OCI-LY7 (cell line): ENCODE data around the gene NCKAP5. TPM values are rescaled to one million over a fixed set of nuclear protein-coding genes. Genes with fewer than 3 reads are reported as not detected.

ENCODE experiments used
- BruUV-seq: library from RNA; stranded (reverse); fragments of 400-500 nt; replicated peaks from 2 replicates; lab custom pipeline; 2021; lab: Mats Ljungman, UMichigan
- CTCF ChIA-PET: fragments of 300-600 bp; sonication (Branson Sonifier 250); formaldehyde crosslinking; loops from one replicate; lab custom pipeline; 2022; ENCODE audit warnings: antibody characterized with exemption; ENCODE audit not compliant: unreplicated experiment; lab: Charles Lee
- POLR2A ChIA-PET: fragments of 300-600 bp; sonication (Branson Sonifier 250); formaldehyde crosslinking; loops from one replicate; lab custom pipeline; 2022; ENCODE audit warnings: antibody characterized with exemption; lab: Charles Lee
- DNase-seq: peaks from one replicate; pipeline ENCODE4 v3.0.0-alpha.2; 2015; ENCODE audit warnings: low spot score
- H2AFZ ChIP-seq: fragments of 200-600 bp; sonication (generic), shearing (Covaris generic); 2 replicates; pipeline ENCODE4 v1.6.1; 2014; ENCODE audit warnings: mild to moderate bottlenecking, antibody characterized with exemption, low read length, moderate library complexity
- H3K27ac ChIP-seq: fragments of 200-600 bp; sonication (generic); 2 replicates; pipeline ENCODE4 v1.5.1; 2014; ENCODE audit warnings: mixed run types, low read depth, mild to moderate bottlenecking, moderate library complexity, low read length, inconsistent platforms; ENCODE audit not compliant: poor library complexity, severe bottlenecking
- H3K36me3 ChIP-seq: fragments of 200-600 bp; sonication (generic); 2 replicates; pipeline ENCODE4 v1.6.1; 2014; ENCODE audit warnings: mild to moderate bottlenecking, antibody characterized with exemption, low read length, moderate library complexity, mixed read lengths; ENCODE audit not compliant: insufficient read depth
- H3K4me1 ChIP-seq: fragments of 200-600 bp; sonication (generic); 2 replicates; pipeline ENCODE4 v1.5.1; 2014; ENCODE audit warnings: mild to moderate bottlenecking, low read length; ENCODE audit not compliant: insufficient read depth, poor library complexity, severe bottlenecking
- H3K4me2 ChIP-seq: fragments of 200-600 bp; sonication (generic); 2 replicates; pipeline ENCODE4 v1.6.1; 2014; ENCODE audit warnings: mild to moderate bottlenecking, low read length
- H3K4me3 ChIP-seq: fragments of 200-600 bp; sonication (generic); 2 replicates; pipeline ENCODE4 v1.5.1; 2014; ENCODE audit warnings: mild to moderate bottlenecking, low read depth, low read length; ENCODE audit not compliant: poor library complexity, severe bottlenecking
- H3K79me2 ChIP-seq: fragments of 200-600 bp; sonication (generic); 2 replicates; pipeline ENCODE4 v1.6.1; 2016; ENCODE audit warnings: low read depth, mild to moderate bottlenecking, low read length, moderate library complexity, mixed read lengths; ENCODE audit not compliant: insufficient read depth
- H3K9me2 ChIP-seq: fragments of 200-600 bp; sonication (generic); 2 replicates; pipeline ENCODE4 v1.6.1; 2016; ENCODE audit warnings: mild to moderate bottlenecking, low read length, mixed read lengths; ENCODE audit not compliant: insufficient read depth
- H3K9me3 ChIP-seq: fragments of 200-600 bp; sonication (generic); 2 replicates; pipeline ENCODE4 v1.6.1; 2014; ENCODE audit warnings: mild to moderate bottlenecking, mixed run types, low read length, mixed read lengths
- H4K20me1 ChIP-seq: fragments of 200-600 bp; sonication (generic); 2 replicates; pipeline ENCODE4 v1.6.1; 2014; ENCODE audit warnings: mild to moderate bottlenecking, antibody characterized with exemption, low read length, moderate library complexity, mixed read lengths; ENCODE audit not compliant: insufficient read depth
- EZH2phosphoT487 ChIP-seq: fragments of 200-600 bp; sonication (generic); IDR thresholded peaks from 2 replicates; pipeline ENCODE4 v1.6.1; 2018; ENCODE audit warnings: low read depth, borderline replicate concordance, mild to moderate bottlenecking, mixed run types, antibody characterized with exemption, low read length, moderate library complexity, mixed read lengths
- intact Hi-C: fragments of 100-400 bp; cut with micrococcal nuclease; formaldehyde crosslinking; loops from one replicate; pipeline ENCODE4 v1.10.0; 2022; ENCODE audit not compliant: unreplicated experiment
- total RNA-seq, 2 experiments: library from RNA; depleted of rRNA in 1 of 2; stranded (reverse); fragments of >200 nt in 1 of 2; shearing (Covaris generic) in 1 of 2; gene quantifications; 2 replicates each; pipeline ENCODE4 v1.2.3, GENCODE V29; 2014 to 2022
- TF ChIP-seq, protein P1 (sequence below): fragments of 200-600 bp; sonication (generic); conservative IDR thresholded peaks from 2 replicates; pipeline ENCODE4 v1.5.1; 2014; ENCODE audit warnings: mild to moderate bottlenecking, antibody characterized with exemption, low read length, moderate library complexity, mixed read lengths

The NCKAP5 gene
- total RNA-seq, 2 experiments from 2014 or later = not detected

DNA sequence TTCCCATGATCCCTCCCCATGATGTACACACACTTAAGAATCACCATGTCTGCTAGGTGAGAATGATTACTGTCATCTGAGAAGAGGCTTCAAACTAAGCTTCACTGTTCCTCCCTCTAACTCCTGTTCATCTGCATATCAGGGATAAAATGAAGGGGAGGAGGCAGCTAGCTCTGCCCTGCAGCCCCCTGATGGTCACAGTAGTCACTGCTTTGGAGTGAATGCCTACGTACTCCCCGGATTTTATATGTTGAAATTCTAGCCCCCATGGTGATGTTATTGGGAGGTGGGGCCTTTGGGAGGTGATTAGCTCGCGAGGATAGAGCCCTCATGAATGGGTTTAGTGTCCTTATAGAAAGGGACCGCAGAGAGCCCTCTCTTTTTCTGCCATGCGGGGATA is 156.4 kb downstream of the NCKAP5 start:
- Histone ChIP-seq H3K79me2 (no peaks in the 10 kb centered on the region), H3K9me2 (no peaks in the 10 kb centered on the region), H4K20me1 (no peaks in the 10 kb centered on the region), H3K4me2 (no peak overlapping the region), H2AFZ (no peak overlapping the region), H3K36me3 (no peaks in the 10 kb centered on the region), H3K9me3 (no peaks in the 10 kb centered on the region), H3K27ac (no peak overlapping the region), H3K4me3 (no peak overlapping the region), H3K4me1 (no peaks in the 10 kb centered on the region)
- ChIA-PET CTCF (no interaction called here), POLR2A (interaction anchor here (0.6 kb wide), 1 partner anchor 334 kb away, joined by 3 read pairs; no protein-coding TSS in a partner anchor)
- no TSS peak for BruUV-seq
- TF ChIP-seq, protein P1, sequence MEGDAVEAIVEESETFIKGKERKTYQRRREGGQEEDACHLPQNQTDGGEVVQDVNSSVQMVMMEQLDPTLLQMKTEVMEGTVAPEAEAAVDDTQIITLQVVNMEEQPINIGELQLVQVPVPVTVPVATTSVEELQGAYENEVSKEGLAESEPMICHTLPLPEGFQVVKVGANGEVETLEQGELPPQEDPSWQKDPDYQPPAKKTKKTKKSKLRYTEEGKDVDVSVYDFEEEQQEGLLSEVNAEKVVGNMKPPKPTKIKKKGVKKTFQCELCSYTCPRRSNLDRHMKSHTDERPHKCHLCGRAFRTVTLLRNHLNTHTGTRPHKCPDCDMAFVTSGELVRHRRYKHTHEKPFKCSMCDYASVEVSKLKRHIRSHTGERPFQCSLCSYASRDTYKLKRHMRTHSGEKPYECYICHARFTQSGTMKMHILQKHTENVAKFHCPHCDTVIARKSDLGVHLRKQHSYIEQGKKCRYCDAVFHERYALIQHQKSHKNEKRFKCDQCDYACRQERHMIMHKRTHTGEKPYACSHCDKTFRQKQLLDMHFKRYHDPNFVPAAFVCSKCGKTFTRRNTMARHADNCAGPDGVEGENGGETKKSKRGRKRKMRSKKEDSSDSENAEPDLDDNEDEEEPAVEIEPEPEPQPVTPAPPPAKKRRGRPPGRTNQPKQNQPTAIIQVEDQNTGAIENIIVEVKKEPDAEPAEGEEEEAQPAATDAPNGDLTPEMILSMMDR = no peak
- intact Hi-C loops = no loop called here
- DNase-seq = no peak

DNA sequence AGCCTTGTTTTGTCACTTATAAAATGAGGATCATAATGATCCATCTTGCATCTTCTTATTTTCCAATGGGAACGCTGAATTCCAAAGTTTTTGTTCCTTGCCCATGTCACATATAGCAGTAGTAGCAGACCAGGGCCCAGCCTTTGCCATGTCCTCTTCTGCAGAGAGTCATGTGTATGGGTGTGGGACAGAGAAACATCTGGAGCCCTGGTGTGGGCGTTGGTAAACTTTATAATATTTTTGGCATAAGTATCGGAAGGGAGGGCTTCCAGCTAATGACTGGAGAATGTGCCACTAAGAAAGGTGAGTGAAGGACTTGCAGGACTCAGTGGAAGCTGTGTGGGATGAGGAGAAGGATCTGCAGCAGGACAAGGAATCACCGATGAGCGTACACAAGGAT is 157.2 kb downstream of the NCKAP5 start:
- Histone ChIP-seq H2AFZ (no peak overlapping the region), H3K36me3 (no peaks in the 10 kb centered on the region), H3K9me2 (no peaks in the 10 kb centered on the region), H3K9me3 (no peaks in the 10 kb centered on the region), H3K79me2 (no peaks in the 10 kb centered on the region), H3K4me3 (no peak overlapping the region), H3K27ac (no peak overlapping the region), H3K4me1 (no peaks in the 10 kb centered on the region), H3K4me2 (no peak overlapping the region), H4K20me1 (no peaks in the 10 kb centered on the region)
- TF ChIP-seq, protein P1 = no peak
- TF ChIP-seq EZH2phosphoT487 = no peak
- BruUV-seq = no TSS peak
- CTCF ChIA-PET = no interaction called here
- POLR2A ChIA-PET = interaction anchor here (0.6 kb wide), 1 partner anchor 335 kb away, joined by 3 read pairs; no protein-coding TSS in a partner anchor
- intact Hi-C loops = no loop called here
- no peak for DNase-seq

DNA sequence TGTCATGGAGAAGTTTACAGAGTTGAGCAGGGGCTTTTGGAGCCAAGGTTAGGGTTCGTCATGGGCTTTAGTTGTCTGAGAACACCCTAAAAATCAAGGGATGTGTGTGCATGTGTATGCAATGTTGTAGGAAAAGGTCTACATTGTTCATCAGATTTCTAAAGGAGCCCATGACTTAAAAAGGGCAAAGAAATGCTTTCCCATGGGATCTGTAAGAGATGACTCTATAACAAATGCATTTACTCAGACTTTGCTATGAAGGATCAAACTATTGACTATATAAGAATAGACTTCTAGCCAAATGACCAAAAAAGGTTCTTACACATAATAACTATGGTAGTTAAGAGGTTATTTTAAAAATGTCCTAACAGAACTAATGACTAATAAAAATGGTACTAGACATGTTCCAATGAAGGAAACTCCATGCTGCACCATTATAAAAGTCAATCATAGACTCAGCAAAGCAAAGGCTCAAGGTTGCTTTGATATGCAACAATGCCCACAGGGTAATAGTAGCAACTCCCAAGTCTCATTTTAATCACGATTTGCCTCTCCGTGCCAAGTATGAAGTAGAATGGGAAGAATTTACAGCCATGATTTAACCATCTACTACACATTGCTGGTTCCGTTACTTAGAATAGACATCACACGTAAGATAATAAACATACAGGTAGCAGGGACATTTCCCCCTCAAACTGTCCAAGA is 158.5 kb downstream of the NCKAP5 start:
- POLR2A ChIA-PET = no interaction called here
- no peak for DNase-seq
- no peaks in the 10 kb centered on the region for H3K9me3 ChIP-seq
- H4K20me1 ChIP-seq = no peaks in the 10 kb centered on the region
- CTCF ChIA-PET = no interaction called here
- no peaks in the 10 kb centered on the region for H3K4me1 ChIP-seq
- no peaks in the 10 kb centered on the region for H3K79me2 ChIP-seq
- intact Hi-C loops = no loop called here
- H3K36me3 ChIP-seq = no peaks in the 10 kb centered on the region
- no peaks in the 10 kb centered on the region for H3K9me2 ChIP-seq
- no peak for TF ChIP-seq EZH2phosphoT487
- TF ChIP-seq, protein P1 = no peak
- no peak overlapping the region for H3K4me2 ChIP-seq
- no peak overlapping the region for H3K4me3 ChIP-seq
- H2AFZ ChIP-seq = no peak overlapping the region
- no TSS peak for BruUV-seq
- no peak overlapping the region for H3K27ac ChIP-seq
